H4 (cell line): Measurements from ENCODE around the gene EFEMP2. TPM values are rescaled to one million over a fixed set of nuclear protein-coding genes. Genes with fewer than 3 reads are reported as not detected.
A peak's percentile ranks its signal among the peaks of the same experiment; 100 is the strongest.

Experiments used
- DNase-seq: peaks from one replicate; pipeline ENCODE4 v3.0.0-alpha.2; 2015; ENCODE audit warnings: low spot score
- total RNA-seq: library from RNA; depleted of rRNA; stranded (reverse); fragments of >200 nt; shearing (Covaris generic); gene quantifications from 2 replicates; pipeline ENCODE4 v1.2.3, GENCODE V29; 2014; rRNA removed

Gene EFEMP2
- total RNA-seq, 1 experiment from 2014 or later: 0.33 TPM

GRCh38 chr11:65826984-65827735, 45.4 kb downstream of the EFEMP2 start:
- no peak for DNase-seq

DNA sequence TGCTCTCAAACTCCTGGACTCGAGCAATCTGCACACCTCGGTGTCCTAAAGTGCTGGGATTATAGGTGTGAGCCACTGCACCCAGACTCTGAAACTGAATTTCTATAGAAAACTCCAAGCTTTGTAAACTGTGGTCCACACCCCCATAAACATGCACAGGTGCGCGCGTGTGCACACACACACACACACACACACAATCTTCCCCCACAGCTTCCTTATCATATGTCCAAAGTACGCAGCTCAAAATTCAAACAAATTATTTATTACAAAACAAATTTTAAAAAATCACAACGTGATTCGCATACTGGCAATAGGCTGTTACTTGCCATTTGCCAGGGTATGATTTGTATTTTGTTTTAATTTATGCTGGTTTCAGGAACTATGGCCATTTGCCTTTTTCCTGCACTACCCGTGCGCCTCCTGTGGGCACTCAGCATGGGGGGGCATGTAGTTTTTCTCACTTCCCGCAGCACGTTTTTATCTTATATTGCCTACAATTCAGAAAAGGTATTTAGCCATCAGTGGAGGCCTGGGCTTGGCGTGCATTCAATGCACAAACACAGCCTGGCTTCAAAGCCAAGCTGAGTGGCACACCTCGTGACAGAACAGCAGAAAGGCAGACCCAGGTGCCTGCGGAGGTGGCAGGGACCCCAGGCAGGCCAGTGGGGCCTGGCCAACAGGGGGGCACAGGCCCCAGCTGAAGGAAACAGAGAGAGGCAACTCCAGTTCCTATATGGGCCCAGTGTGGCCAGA, 49.6 kb downstream of the EFEMP2 start:
- DNase-seq: no peak

- DNase-seq: no peak
Measured at GRCh38 chr11:65821107-65821506, 51.5 kb downstream of the EFEMP2 start.

DNA sequence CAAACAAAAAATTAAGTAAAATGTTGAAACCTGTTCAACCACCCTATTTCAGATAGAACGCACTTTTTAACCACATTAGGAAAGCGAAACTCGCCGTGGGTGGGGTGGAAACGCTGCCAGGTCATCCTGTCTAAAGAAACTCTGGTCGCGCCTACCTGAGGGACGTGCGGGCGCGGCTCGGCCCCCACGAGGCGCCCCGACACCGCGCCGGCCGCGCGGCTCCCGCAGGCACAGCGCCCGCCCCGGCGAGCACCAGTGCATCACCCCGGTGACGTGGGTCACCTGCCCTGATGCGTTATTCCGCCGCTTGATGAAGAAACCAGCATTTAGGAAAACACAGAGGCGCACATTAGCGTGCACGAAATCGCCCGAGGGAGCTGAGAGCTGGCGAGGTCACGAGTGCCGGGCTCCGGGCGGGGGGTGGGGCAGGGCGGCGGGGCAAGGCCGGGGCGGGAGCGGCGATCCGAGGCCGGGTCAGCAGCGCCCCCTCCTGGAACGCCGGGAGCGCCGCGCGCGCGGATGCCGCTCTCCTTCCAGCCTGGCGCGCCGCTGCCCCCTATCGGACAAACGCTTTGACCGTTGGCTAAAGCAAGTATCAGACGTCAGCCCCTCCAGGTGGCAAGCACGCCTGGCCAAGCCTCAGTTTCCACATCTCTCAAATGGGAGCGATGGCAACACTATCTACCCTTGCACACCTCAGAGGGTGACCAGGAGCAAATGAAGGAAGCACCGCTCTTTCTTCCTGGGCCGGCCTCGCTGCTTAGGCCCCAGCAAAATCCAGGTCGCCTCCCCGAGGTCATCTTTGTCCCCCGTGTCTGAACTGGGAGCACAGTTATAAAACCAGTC, 54.5 kb downstream of the EFEMP2 start:
- DNase-seq: peak; percentile 79

DNA sequence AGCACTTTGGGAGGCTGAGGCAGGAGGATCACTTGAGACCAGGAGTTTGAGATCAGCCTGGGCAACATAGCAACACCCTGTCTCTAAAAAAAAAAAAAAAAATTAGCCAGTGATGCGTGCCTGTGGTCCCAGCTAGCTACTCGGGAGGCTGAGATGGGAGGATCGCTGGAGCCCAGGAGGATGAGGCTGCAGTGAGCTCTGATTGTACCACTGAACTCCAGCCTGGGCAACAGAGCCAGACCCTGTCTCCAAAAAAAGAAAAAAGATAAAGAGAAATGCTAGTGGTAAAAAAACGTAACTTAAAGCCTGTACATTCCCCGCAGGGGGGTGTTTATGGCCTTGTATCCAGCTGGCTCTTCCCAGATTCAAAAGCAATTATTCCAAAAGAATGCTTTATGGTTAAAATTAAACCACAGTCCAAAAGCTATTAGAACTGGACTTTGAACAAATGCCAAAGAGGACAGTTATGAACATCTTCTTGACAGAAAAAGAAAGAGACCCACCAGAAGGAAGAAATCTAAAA, 55.2 kb downstream of the EFEMP2 start:
- no peak for DNase-seq

GRCh38 chr11:65816696-65817095, 55.9 kb downstream of the EFEMP2 start:
- DNase-seq: no peak

Other genes starting within 250 kb of the EFEMP2 start
- gene SIPA1, start 234.7 kb downstream of the EFEMP2 start, total RNA-seq: 11.3 and 18.4 TPM in 2 replicates
- 26.3 and 48.1 TPM in 2 replicates for gene RELA, start 209.9 kb downstream of the EFEMP2 start, total RNA-seq
- 39.1 and 45.1 TPM in 2 replicates for gene KAT5, start 160.5 kb downstream of the EFEMP2 start, total RNA-seq
- gene RNASEH2C, start 152.0 kb downstream of the EFEMP2 start, total RNA-seq: 24.2 and 36.1 TPM in 2 replicates
- 4.6 and 6.1 TPM in 2 replicates for gene AP5B1, start 91.8 kb downstream of the EFEMP2 start, total RNA-seq
- not detected in 2 replicates for gene OVOL1, start 85.7 kb downstream of the EFEMP2 start, total RNA-seq
- not detected in 2 replicates for gene SNX32, start 38.8 kb downstream of the EFEMP2 start, total RNA-seq
- gene CFL1, start 14.6 kb downstream of the EFEMP2 start, total RNA-seq: 1,250 and 1,621 TPM in 2 replicates
- 13.6 and 20.0 TPM in 2 replicates for gene MUS81, start 12.4 kb downstream of the EFEMP2 start, total RNA-seq
- gene CTSW, start 7.0 kb upstream of the EFEMP2 start, total RNA-seq: not detected in 2 replicates
- gene FIBP, start 15.7 kb upstream of the EFEMP2 start, total RNA-seq: 175 and 231 TPM in 2 replicates
- 35.8 and 44.2 TPM in 2 replicates for gene CCDC85B, start 17.9 kb upstream of the EFEMP2 start, total RNA-seq
- gene FOSL1, start 27.6 kb upstream of the EFEMP2 start, total RNA-seq: 12.9 and 18.0 TPM in 2 replicates
- 13.4 and 14.3 TPM in 2 replicates for gene C11orf68, start 46.3 kb upstream of the EFEMP2 start, total RNA-seq
- gene DRAP1, start 46.6 kb upstream of the EFEMP2 start, total RNA-seq: 181 and 235 TPM in 2 replicates
- gene TSGA10IP, start 72.7 kb upstream of the EFEMP2 start, total RNA-seq: not detected in 2 replicates
- gene SART1, start 88.9 kb upstream of the EFEMP2 start, total RNA-seq: 43.3 and 43.4 TPM in 2 replicates
- gene EIF1AD, start 129.4 kb upstream of the EFEMP2 start, total RNA-seq: 20.7 and 32.4 TPM in 2 replicates
- 31.5 and 85.2 TPM in 2 replicates for gene BANF1, start 129.7 kb upstream of the EFEMP2 start, total RNA-seq
- not detected in 2 replicates for gene CST6, start 139.2 kb upstream of the EFEMP2 start, total RNA-seq
- 2.6 and 4.6 TPM in 2 replicates for gene CATSPER1, start 153.7 kb upstream of the EFEMP2 start, total RNA-seq
- not detected in 2 replicates for gene GAL3ST3, start 176.4 kb upstream of the EFEMP2 start, total RNA-seq
- gene SF3B2, start 179.6 kb upstream of the EFEMP2 start, total RNA-seq: 135 and 140 TPM in 2 replicates
- 7.6 and 8.9 TPM in 2 replicates for gene PACS1, start 197.5 kb upstream of the EFEMP2 start, total RNA-seq